ENCODE data around the gene VAMP7. TPM values are rescaled to one million over a fixed set of nuclear protein-coding genes. Genes with fewer than 3 reads are reported as not detected.
"Not testable (repeated sequence)": the region's sequence is repeated elsewhere in the genome, so short reads cannot be mapped to it uniquely, and the experiment has no call there.

Gene VAMP7
- total RNA-seq, 1 experiment from 2014 or later, result 19.9 TPM

DNA sequence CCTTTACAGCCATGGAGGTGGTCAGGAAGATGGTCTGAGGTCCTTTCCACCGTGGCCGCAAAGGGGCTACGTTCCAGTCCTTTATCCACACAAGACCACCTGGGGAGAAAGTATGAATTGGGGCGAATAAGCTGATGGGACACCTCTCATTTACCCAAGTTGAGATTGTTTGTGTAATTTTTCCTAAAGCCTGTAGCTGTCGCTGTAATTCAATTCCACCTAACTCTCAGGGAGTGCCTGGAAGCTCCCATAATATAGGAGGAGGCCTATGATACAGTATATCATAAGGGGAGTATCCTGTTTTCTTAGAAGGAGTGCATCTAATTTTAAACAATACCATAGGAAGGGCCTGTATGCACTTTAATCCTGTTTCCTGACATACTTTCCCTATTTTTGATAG, 90.5 kb downstream of the VAMP7 start:
- TF ChIP-seq, protein P1, sequence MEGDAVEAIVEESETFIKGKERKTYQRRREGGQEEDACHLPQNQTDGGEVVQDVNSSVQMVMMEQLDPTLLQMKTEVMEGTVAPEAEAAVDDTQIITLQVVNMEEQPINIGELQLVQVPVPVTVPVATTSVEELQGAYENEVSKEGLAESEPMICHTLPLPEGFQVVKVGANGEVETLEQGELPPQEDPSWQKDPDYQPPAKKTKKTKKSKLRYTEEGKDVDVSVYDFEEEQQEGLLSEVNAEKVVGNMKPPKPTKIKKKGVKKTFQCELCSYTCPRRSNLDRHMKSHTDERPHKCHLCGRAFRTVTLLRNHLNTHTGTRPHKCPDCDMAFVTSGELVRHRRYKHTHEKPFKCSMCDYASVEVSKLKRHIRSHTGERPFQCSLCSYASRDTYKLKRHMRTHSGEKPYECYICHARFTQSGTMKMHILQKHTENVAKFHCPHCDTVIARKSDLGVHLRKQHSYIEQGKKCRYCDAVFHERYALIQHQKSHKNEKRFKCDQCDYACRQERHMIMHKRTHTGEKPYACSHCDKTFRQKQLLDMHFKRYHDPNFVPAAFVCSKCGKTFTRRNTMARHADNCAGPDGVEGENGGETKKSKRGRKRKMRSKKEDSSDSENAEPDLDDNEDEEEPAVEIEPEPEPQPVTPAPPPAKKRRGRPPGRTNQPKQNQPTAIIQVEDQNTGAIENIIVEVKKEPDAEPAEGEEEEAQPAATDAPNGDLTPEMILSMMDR (conservative IDR thresholded peaks at IDR 0.05), result peak; percentile 44; the same call in 2 of the 3 replicates
- not testable (repeated sequence) for H3K27me3 Mint-ChIP-seq (ENCODE audit: low read depth); H2BK120ac ChIP-seq (ENCODE audit: low read depth, low read length, poor library complexity, severe bottlenecking); H3T11ph ChIP-seq (ENCODE audit: low read length); H4K8ac ChIP-seq (replicated peaks; ENCODE audit: insufficient read length, low read depth, low read length); H3K4me1 ChIP-seq (ENCODE audit: insufficient read depth, low read length); H3K27ac Mint-ChIP-seq; H3K4ac ChIP-seq (ENCODE audit: low read depth, low read length); H4K91ac ChIP-seq (ENCODE audit: insufficient read length, low read depth, low read length); H4K5ac ChIP-seq (ENCODE audit: insufficient read length, low read depth, low read length); H3K79me2 ChIP-seq (ENCODE audit: insufficient read depth, low read length); H3K23me2 ChIP-seq (ENCODE audit: insufficient read length, low read depth, low read length, poor library complexity, severe bottlenecking); H2BK12ac ChIP-seq (ENCODE audit: insufficient read length, low read depth, low read length); H3K9ac ChIP-seq (ENCODE audit: extremely low read depth, insufficient read length, low read length); H3K4me3 Mint-ChIP-seq; H4K20me1 ChIP-seq (ENCODE audit: control insufficient read depth, insufficient read depth, insufficient read length); DNase-seq; H2BK5ac ChIP-seq (ENCODE audit: insufficient read length, low read length); H3K27me3 ChIP-seq (ENCODE audit: insufficient read depth, low read length); H2AFZ ChIP-seq (ENCODE audit: low read length); H2AK5ac ChIP-seq (ENCODE audit: insufficient read length, low read length); H3K4me1 Mint-ChIP-seq; H3K14ac ChIP-seq (ENCODE audit: insufficient read depth, low read length); H3K56ac ChIP-seq (ENCODE audit: insufficient read length, low read depth, low read length); H3K18ac ChIP-seq (ENCODE audit: insufficient read length, low read depth, low read length); H2BK15ac ChIP-seq (ENCODE audit: low read depth, low read length); H2BK20ac ChIP-seq (ENCODE audit: low read depth, low read length, poor library complexity, severe bottlenecking); H3K79me1 ChIP-seq (ENCODE audit: insufficient read depth, low read depth, low read length, poor library complexity, severe bottlenecking); H3K23ac ChIP-seq (ENCODE audit: insufficient read length, low read depth, low read length); H3K4me2 ChIP-seq (ENCODE audit: insufficient read depth, insufficient read length, low read length); H3K27ac ChIP-seq (ENCODE audit: insufficient read length, low read depth, low read length)
- WGBS (ENCODE audit: extremely low coverage, insufficient read length, low lambda C conversion rate), result no CpG with 5 or more reads among the region's 5 CpGs
- H3K9me3 Mint-ChIP-seq, result peaks cover 79 to 80% of the 10 kb centered on the region in 2 experiments
- peaks cover 28% of the 10 kb centered on the region for H3K9me3 ChIP-seq (ENCODE audit: control insufficient read depth, low read depth, low read length)
- H3K36me3 Mint-ChIP-seq (ENCODE audit: insufficient read depth in 1 of 3, low read depth in 3 of 3), result peaks cover 11 to 19% (median 16%) of the 10 kb centered on the region in 3 experiments

- H3K4me3 Mint-ChIP-seq; H2BK20ac ChIP-seq (ENCODE audit: low read depth, low read length, poor library complexity, severe bottlenecking); H3K18ac ChIP-seq (ENCODE audit: insufficient read length, low read depth, low read length); H4K5ac ChIP-seq (ENCODE audit: insufficient read length, low read depth, low read length); H2BK5ac ChIP-seq (ENCODE audit: insufficient read length, low read length); H3K14ac ChIP-seq (ENCODE audit: insufficient read depth, low read length); H3K27me3 Mint-ChIP-seq (ENCODE audit: low read depth); H3K27me3 ChIP-seq (ENCODE audit: insufficient read depth, low read length); H3K4ac ChIP-seq (ENCODE audit: low read depth, low read length); H2BK12ac ChIP-seq (ENCODE audit: insufficient read length, low read depth, low read length); H3K9ac ChIP-seq (ENCODE audit: extremely low read depth, insufficient read length, low read length); H3K27ac Mint-ChIP-seq; H2AK5ac ChIP-seq (ENCODE audit: insufficient read length, low read length); H4K91ac ChIP-seq (ENCODE audit: insufficient read length, low read depth, low read length); H2AFZ ChIP-seq (ENCODE audit: low read length); H3K56ac ChIP-seq (ENCODE audit: insufficient read length, low read depth, low read length); H4K20me1 ChIP-seq (ENCODE audit: control insufficient read depth, insufficient read depth, insufficient read length); H3K79me2 ChIP-seq (ENCODE audit: insufficient read depth, low read length); H3K4me2 ChIP-seq (ENCODE audit: insufficient read depth, insufficient read length, low read length); DNase-seq; H3K23me2 ChIP-seq (ENCODE audit: insufficient read length, low read depth, low read length, poor library complexity, severe bottlenecking); H2BK120ac ChIP-seq (ENCODE audit: low read depth, low read length, poor library complexity, severe bottlenecking); H2BK15ac ChIP-seq (ENCODE audit: low read depth, low read length); H3K79me1 ChIP-seq (ENCODE audit: insufficient read depth, low read depth, low read length, poor library complexity, severe bottlenecking); H4K8ac ChIP-seq (replicated peaks; ENCODE audit: insufficient read length, low read depth, low read length); H3K27ac ChIP-seq (ENCODE audit: insufficient read length, low read depth, low read length); H3K23ac ChIP-seq (ENCODE audit: insufficient read length, low read depth, low read length); H3K4me1 ChIP-seq (ENCODE audit: insufficient read depth, low read length); H3K4me1 Mint-ChIP-seq; H3T11ph ChIP-seq (ENCODE audit: low read length): not testable (repeated sequence)
- Mint-ChIP-seq H3K9me3 (peaks cover 80% of the 10 kb centered on the region in 2 experiments), H3K36me3 (ENCODE audit: insufficient read depth in 1 of 3, low read depth in 3 of 3) (peaks cover 11 to 20% (median 12%) of the 10 kb centered on the region in 3 experiments)
- WGBS (ENCODE audit: extremely low coverage, insufficient read length, low lambda C conversion rate), result no CpG with 5 or more reads among the region's 7 CpGs
- peaks cover 23% of the 10 kb centered on the region for H3K9me3 ChIP-seq (ENCODE audit: control insufficient read depth, low read depth, low read length)
These were observed 91.1 kb downstream of the VAMP7 start for GRCh38 chrX:155972241-155972640.

Measured in H9 (cell line).